Renal cortex interstitium (tissue), 11 donors: ENCODE results near the gene GAB3. TPM values are rescaled to one million over a fixed set of nuclear protein-coding genes. Genes with fewer than 3 reads are reported as not detected.
A peak's percentile ranks its signal among the peaks of the same experiment; 100 is the strongest.

Experiments used
- DNase-seq, 11 donors: peaks; one replicate each; pipeline ENCODE4 v3.0.0-alpha.2; 2013; ENCODE audit warnings: low read depth in 9 of 11, low spot score in 4 of 11; ENCODE audit errors: extremely low read depth in 1 of 11
- polyA plus RNA-seq, 3 donors: library from polyadenylated mRNA; unstranded; fragments of 120-200 nt; gene quantifications; one replicate each; pipeline ENCODE4 v1.2.1, GENCODE V29; 2013; ENCODE audit not compliant: insufficient read length in 3 of 3

Gene GAB3
- polyA plus RNA-seq, 3 donors, result 2.2 to 2.5 (median 2.3) TPM

- DNase-seq, result no peak
Measured at GRCh38 chrX:154761977-154762536, 11.2 kb upstream of the GAB3 start.

DNA sequence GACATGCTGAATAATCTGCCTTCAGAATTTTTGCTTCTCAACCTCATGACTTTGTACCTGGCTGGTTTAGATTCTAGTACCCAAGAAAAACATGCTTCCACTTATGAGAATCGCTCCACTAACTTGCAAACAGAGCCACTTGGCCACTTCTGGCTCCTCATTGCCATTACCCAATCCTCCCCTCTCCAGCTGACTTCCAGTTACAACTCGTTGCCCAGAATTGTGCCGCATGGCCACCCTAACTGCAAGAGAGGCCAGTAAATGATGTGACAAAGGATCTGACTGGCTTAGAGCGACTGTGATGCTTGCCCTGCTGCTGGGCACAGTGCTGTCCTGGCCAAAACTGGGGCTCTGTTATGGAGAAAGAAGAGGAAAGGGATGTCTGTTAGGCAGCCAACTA lies 7.8 kb upstream of the GAB3 start:
- DNase-seq, result no peak

DNA sequence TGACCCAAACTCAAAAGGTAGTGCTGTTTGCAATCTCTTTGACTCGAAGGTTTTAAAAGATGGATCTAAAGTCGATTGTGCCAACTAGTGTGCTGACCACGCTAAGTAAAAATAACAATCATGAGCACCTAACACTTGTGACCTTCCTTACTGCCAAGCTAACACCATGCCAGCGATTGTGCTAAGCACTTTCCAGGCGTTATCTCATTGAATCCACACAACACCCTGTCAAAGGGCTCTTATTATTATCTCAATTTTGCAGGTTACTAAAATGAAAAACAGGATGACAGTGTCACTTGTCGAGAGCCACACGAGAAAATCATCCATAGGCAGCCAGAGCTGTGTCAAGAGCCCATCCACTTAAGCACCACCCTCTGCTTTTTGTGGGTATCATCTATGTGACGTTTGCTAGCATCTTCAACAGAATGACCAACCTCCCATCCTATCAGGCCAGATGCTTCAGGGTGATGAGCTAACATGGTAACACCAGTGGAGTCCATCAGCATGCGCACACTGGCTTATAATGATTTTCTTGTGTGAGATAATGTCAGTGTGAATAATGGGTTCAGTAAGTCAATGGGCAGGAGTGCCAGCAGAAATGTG lies 893 bp upstream of the GAB3 start:
- no peak for DNase-seq

- DNase-seq, result no peak
Measured at GRCh38 chrX:154751203-154751668, 359 bp upstream of the GAB3 start.

DNA sequence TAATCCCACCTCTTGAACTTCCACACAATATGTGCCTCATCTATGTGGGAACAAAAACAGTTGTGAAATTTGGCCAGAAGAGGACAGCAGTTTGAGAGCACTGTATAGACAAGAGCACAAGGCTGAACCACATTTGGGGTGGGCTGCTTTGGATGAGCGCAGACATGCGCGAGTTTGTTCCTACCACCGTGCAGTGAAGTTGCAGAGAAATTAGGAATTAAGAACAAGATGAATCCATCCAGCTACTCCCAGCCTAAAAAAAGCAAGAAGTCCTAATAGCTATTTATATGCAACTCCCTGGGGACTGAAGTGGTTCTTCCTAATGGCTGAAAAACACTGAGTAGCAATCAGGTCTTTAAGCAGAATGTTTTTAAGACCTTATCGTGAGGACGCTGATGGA lies 1.0 kb downstream of the GAB3 start:
- DNase-seq, result no peak

- no peak for DNase-seq
Measured at GRCh38 chrX:154748712-154749339, 2.1 kb downstream of the GAB3 start.

GRCh38 chrX:154742613-154743012 lies 8.3 kb downstream of the GAB3 start:
- no peak for DNase-seq

- no peak for DNase-seq
Measured at GRCh38 chrX:154739952-154740465, 10.9 kb downstream of the GAB3 start.

DNA sequence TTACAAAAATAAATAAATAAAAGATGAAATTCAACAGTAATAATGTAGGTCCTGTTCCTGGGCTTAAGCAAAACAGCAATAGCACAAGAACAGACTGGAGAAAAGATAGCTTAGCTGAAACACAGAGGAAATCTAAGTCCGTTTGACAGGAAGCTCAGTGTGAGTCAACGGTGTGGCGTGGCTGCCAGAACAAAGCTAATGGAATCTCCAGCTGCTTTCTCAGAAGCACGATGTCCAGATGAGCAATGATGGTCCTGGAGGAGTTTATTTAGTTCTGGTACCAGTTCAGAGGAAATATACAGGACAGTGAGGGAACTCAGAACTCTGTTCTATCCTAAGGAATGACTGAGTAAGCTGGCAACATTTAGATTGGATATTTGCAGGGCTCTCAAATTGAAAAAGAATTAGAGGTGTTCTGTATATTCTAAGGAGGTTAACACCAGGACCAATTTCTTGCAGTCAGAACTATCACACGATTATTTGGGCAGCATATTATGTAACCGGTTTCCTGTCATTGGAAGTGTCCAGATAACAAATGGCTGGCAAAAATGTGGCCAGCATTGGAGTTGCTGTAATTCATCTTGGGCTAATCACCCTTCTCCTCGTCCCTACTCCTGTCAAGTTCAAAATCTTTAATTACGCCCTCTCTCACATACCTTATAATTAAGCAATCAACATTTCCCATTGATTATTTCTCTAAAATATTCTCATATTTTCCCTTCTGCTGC lies 12.7 kb downstream of the GAB3 start:
- DNase-seq, result no peak

DNA sequence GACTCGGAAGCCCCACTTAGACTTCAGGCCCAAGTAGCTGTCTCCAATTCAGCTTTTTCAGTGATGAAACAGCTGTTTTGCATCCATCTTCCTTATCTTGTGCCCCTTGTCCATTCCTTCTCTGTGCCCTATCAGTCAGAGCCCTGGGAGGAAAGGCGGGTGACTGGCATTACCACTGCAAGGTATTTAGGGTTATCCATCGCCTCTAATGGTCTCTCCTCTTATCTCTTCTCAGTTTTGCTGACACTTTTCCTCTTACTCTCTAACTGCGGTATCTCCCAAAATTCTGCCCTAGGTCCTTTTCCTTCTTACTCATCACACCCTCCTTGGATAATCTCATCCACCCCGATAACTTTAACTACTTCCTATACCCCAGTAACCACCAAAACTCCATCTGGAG lies 13.7 kb downstream of the GAB3 start:
- DNase-seq, result no peak

GRCh38 chrX:154735695-154736393 lies 15.0 kb downstream of the GAB3 start:
- no peak for DNase-seq

- no peak for DNase-seq
Measured at GRCh38 chrX:154734061-154734781, 16.7 kb downstream of the GAB3 start.

DNA sequence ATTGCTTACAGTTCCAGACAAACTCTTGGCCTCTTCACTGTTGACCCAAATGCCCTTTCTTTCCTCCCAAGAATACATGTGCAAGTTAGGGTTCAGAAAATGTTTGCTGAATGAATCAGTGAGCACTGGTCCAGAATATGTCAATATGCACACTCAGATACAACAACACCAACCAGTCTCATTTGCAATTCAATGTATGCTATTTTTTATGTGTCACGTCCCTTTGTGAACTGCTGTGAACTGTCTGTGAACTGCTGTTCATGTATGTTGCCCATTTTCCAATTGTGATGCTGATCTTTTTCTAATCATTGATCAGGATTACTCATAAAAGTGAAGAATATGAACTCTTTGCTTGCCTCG lies 17.8 kb downstream of the GAB3 start:
- no peak for DNase-seq

DNA sequence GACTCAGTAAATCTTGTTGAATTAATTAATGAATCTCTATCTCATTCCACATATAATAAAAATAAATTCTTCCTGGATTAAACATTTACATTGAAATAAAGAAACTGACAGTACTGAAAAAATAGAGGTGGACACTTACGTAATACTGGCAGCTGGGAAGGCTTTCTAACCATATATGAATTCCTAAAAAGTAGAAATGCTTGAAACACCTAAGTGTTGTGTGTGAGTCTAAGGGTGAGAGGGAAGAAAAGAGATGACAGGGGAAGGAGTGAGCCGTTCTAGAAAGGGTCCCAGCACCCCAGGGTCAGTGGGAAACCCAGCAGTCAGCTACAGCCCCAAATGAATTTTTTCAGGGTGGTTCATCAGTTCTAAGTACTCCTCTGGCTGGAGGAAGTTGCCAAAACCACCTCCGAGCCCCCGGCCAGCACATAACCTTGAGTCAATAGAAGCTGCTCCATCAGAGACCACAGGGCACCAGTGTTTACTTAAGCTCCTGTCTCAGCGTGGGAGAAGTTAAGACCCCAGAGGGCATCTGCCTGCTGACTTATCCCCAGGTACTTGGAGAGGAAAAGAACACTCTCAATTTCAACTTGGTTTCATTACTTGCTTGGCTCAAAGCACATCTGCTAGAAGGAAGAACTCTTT lies 18.3 kb downstream of the GAB3 start:
- DNase-seq, result no peak

- no peak for DNase-seq
Measured at GRCh38 chrX:154731881-154732280, 19.0 kb downstream of the GAB3 start.

DNA sequence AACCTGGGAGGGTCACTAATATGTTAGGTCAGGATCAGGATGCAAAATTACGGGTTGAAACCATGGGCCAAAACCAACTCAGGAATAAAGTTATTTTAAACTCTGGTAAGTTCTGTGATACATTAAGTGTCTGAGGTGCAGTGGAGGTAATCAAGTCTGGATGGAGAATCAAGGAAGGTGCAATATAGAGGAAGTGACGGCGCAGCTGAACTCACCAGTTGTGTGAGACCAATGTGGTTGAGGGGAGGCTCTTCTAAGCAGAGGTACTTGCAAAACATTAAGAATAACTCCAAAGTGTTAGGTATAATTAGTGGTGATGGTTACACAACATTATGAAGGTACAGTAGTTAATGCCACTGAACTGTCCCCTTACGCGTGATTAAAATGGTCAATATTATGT lies 19.7 kb downstream of the GAB3 start:
- no peak for DNase-seq

DNA sequence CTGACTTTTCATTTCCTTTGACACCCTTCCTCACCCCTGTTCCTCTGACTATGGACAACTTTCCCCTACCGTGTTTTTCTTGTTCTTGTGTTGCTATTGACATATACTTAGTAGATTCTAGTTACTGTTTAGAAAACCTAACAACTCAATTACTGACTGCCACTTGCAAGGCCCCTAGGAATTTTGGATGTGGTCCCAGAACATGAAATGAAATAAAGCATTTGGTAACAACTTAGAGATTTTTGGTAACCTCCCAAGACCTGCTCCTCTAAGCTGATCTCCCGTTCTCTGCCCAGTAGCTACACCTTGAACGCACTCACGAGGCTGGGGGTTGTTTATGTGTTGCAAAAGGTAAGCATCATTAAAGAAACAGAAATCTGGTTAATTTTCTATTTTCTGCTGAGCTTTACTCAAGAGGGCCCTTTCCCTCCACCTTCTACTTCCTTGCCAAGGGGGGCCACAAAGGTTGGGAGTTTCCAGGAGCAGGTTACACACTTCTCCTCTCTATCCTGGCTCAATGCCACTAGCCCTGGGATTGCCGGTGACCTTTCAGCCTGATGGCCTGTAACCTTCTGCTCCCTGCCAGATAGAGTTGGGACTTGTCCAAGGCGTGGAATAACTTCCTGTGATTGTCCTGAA lies 20.5 kb downstream of the GAB3 start:
- peak in 1 of 11 donors; percentile 57 for DNase-seq

DNA sequence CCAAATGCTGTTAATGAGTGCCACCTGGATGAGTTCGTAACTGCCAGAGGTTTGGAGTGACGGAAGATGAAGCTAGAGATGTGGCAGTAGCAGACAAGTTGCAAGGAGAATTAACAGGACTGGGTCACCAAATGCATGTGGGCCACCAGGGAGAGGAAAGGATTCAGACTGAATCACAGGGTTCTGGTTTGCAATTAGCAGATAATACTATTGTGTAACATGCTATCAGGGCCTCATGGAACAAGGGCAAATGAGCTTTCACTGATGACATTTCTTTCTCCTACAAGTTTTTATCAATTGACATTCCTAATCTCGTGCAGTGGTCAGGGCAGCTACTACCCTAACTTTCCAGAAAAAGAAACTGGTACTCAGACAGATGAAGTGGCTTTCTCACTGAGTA lies 21.4 kb downstream of the GAB3 start:
- no peak for DNase-seq
